Medulla oblongata (tissue), 1 donor: ENCODE data around the gene CLCN4.

Source experiments
- DNase-seq: peaks from one replicate; pipeline ENCODE4 v3.0.0-alpha.2; 2015; ENCODE audit errors: extremely low spot score

Gene CLCN4

DNA sequence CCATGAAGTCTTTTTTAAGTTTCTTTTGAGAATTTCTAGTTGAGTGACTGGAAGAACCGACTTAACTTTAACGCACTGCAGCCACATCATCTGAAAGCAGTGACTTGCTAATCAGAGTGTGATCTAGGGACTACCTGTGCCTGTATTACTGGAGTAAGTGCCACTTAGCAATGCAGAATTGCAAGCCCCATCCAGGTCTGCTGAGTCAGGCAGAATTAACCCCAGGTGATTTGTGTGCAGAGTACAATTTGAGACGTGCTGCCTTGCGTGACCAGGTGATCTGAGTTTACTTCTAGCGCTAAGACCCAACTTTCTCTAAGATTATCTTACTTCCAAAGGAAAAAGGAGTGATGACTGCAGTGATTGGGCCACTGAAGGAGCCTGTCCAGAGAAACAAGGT lies 85.3 kb downstream of the CLCN4 start:
- DNase-seq: no peak

- no peak for DNase-seq
Measured at GRCh38 chrX:10243106-10243505, 86.3 kb downstream of the CLCN4 start.

DNA sequence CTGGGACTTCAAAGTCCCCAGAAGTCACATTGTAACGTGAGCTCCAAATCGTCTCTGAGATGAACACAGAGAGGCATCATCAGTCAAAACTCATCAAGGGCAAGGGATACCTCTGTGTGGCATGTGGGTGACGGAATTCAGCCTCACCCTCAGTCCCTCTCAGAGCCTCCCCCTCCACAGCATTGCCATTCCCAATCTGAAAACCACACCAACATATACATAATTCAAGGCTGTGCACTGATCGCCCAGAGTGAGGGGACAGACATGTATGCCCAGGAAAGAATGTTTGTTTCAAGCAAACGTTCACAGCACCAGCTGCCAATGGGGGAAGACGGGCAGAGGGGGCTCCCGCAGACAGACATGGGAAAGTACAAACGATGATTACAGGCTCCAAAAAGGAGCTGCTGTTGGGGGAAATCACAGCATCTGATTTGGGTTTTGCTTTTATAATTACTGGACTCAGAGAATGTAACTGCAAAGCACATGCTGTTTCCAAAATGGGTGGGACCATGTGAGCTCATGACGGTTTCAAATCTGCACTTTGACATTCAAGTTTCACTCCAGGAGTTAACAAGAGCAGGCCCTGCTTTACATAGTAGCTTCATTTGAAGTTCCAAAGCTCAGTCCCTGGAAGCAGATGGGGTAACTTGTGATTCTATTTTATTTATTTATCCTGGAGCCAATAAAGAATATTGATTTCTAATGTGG lies 88.3 kb downstream of the CLCN4 start:
- no peak for DNase-seq

GRCh38 chrX:10245886-10246285 lies 89.1 kb downstream of the CLCN4 start:
- DNase-seq: no peak

- DNase-seq: no peak
Measured at GRCh38 chrX:10246297-10246696, 89.5 kb downstream of the CLCN4 start.

GRCh38 chrX:10246846-10247245 lies 90.1 kb downstream of the CLCN4 start:
- DNase-seq: no peak

DNA sequence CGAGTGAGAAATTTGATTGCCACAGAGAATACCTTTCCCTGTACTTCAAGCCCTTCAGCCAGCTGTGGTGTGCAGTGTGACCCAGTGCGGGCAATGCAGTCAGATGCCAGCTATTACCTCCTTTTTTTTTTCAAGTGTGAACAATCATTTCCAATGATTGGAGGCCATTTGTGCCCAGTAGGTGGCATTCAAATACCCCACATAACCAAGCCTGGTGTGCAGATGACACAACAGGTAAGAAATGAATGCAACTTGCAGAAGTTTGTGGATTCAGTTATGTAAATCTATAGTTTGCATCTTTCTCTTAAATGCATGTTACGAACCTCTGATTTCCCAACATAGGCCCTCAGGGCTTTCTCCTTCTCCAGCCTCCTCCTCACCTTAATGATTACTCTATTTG lies 98.0 kb downstream of the CLCN4 start:
- DNase-seq: no peak

DNA sequence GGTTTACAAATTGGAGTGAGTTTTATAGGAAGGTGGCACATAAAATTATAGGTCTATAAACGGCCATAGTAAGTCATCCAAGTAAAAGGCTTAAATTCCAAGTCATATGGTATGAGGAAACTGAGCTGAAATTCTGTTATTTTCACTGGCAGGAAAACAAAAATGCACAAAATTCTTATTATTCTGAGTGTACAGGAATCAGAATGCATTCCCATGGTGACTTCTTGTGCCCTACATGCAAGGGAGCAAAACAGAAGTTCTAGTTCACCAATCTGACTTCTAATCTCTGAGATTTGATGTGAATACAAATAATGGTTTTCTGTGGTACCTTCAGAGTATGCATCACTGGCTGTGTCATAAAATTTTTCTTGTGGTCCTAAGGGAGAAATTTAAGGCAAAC lies 102.9 kb downstream of the CLCN4 start:
- DNase-seq: no peak

GRCh38 chrX:10265775-10266174 lies 109.0 kb downstream of the CLCN4 start:
- no peak for DNase-seq

GRCh38 chrX:10278716-10279115 lies 121.9 kb downstream of the CLCN4 start:
- no peak for DNase-seq

- no peak for DNase-seq
Measured at GRCh38 chrX:10280071-10280470, 123.3 kb downstream of the CLCN4 start.

- DNase-seq: no peak
Measured at GRCh38 chrX:10282490-10282889, 125.7 kb downstream of the CLCN4 start.

GRCh38 chrX:10286195-10286594 lies 129.4 kb downstream of the CLCN4 start:
- DNase-seq: no peak
